Osteoblast (primary cell): ENCODE data around the gene SLC44A5. TPM values are rescaled to one million over a fixed set of nuclear protein-coding genes. Genes with fewer than 3 reads are reported as not detected.

Experiments
- DNase-seq: peaks from one replicate; pipeline ENCODE4 v3.0.0; 2011; ENCODE audit warnings: low spot score, mixed read lengths; ENCODE audit not compliant: insufficient read length; ENCODE audit errors: missing footprints
- H2AFZ ChIP-seq: 2 replicates; pipeline ENCODE4 v1.6.0; 2011; ENCODE audit warnings: mild to moderate bottlenecking, low read length
- H3K27ac ChIP-seq: 2 replicates; pipeline ENCODE4 v1.5.1; 2011; ENCODE audit warnings: mild to moderate bottlenecking, low read depth, low read length, moderate library complexity
- H3K27me3 ChIP-seq: 2 replicates; pipeline ENCODE4 v1.6.0; 2012; ENCODE audit warnings: mild to moderate bottlenecking, control low read depth, inconsistent platforms, low read length, moderate library complexity; ENCODE audit not compliant: insufficient read depth
- H3K36me3 ChIP-seq: 2 replicates; pipeline ENCODE4 v1.5.1; 2011; ENCODE audit warnings: mild to moderate bottlenecking, low read length, control low read depth, moderate library complexity; ENCODE audit not compliant: insufficient read depth
- H3K4me1 ChIP-seq: 2 replicates; pipeline ENCODE4 v1.5.1; 2011; ENCODE audit warnings: mild to moderate bottlenecking, low read length, control low read depth, moderate library complexity; ENCODE audit not compliant: insufficient read depth
- H3K4me2 ChIP-seq: 2 replicates; pipeline ENCODE4 v1.6.0; 2011; ENCODE audit warnings: mild to moderate bottlenecking, low read length; ENCODE audit not compliant: insufficient read depth
- H3K4me3 ChIP-seq: fragments of 200-600 bp; sonication (generic); 3 replicates; pipeline ENCODE4 v1.5.1; 2012; ENCODE audit warnings: mild to moderate bottlenecking, low read length, inconsistent platforms; ENCODE audit not compliant: insufficient read depth
- H3K79me2 ChIP-seq: 2 replicates; pipeline ENCODE4 v1.6.0; 2012; ENCODE audit warnings: mild to moderate bottlenecking, low read length, control low read depth, inconsistent platforms; ENCODE audit not compliant: insufficient read depth
- H3K9me3 ChIP-seq: 2 replicates; pipeline ENCODE4 v1.5.1; 2011; ENCODE audit warnings: low read depth, low read length, control low read depth
- H4K20me1 ChIP-seq: 2 replicates; pipeline ENCODE4 v1.6.0; 2012; ENCODE audit warnings: mild to moderate bottlenecking, low read length, control low read depth; ENCODE audit not compliant: insufficient read depth
- total RNA-seq: library from RNA; depleted of rRNA; stranded (reverse); fragments of >200 nt; gene quantifications from 2 replicates; pipeline ENCODE4 v1.2.3, GENCODE V29; 2012
- TF ChIP-seq, protein P1 (sequence below): IDR thresholded peaks from 2 replicates; pipeline ENCODE4 v1.5.1; 2011; ENCODE audit warnings: mild to moderate bottlenecking, low read depth, low read length, moderate library complexity; ENCODE audit errors: extremely low read depth

Gene SLC44A5
- total RNA-seq, 1 donor = 0.36 TPM

DNA sequence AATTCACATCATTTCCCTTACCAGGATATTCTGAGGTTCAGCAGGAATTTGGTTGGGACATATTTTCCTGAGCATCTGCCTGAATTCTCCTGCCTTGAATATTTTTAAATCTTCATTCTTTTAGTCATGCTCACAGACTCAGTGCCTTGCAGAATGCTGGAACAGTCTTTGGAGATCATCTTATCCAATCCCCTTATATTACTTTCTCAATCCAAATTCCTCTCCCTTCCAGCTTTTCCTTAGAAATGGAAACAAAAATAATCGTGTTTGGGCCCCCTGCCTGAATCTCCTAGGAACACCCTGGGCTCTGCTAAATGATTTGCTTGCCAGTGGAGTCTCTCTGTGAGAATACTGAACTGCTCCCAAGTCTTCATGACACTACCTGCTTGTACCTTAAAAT lies 438.4 kb downstream of the SLC44A5 start:
- Histone ChIP-seq H3K27me3 (no peaks in the 10 kb centered on the region), H3K79me2 (no peaks in the 10 kb centered on the region), H4K20me1 (no peaks in the 10 kb centered on the region), H3K4me1 (no peaks in the 10 kb centered on the region), H3K9me3 (no peaks in the 10 kb centered on the region), H3K4me3 (no peak overlapping the region), H3K36me3 (no peaks in the 10 kb centered on the region), H3K4me2 (no peak overlapping the region), H3K27ac (no peak overlapping the region), H2AFZ (no peak overlapping the region)
- TF ChIP-seq, protein P1, sequence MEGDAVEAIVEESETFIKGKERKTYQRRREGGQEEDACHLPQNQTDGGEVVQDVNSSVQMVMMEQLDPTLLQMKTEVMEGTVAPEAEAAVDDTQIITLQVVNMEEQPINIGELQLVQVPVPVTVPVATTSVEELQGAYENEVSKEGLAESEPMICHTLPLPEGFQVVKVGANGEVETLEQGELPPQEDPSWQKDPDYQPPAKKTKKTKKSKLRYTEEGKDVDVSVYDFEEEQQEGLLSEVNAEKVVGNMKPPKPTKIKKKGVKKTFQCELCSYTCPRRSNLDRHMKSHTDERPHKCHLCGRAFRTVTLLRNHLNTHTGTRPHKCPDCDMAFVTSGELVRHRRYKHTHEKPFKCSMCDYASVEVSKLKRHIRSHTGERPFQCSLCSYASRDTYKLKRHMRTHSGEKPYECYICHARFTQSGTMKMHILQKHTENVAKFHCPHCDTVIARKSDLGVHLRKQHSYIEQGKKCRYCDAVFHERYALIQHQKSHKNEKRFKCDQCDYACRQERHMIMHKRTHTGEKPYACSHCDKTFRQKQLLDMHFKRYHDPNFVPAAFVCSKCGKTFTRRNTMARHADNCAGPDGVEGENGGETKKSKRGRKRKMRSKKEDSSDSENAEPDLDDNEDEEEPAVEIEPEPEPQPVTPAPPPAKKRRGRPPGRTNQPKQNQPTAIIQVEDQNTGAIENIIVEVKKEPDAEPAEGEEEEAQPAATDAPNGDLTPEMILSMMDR = no peak
- no peak for DNase-seq

DNA sequence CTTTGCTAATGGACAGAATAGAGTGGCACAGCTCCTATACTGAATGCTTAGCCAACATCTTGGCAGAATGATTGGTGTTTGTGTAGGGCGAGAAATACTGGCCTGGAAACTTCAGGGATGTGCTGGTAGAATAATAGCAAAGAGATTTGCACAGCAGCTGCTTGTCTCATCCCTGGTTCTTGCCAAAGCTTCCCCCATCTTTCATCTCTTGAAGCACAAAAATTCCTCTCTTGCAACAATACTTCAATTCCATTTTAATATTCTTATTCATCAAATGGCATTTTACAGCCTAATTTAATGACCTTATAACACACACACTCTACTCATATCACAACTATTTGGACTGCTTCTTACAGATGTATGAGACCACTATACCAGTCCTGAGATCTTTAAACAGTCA lies 439.0 kb downstream of the SLC44A5 start:
- no peak overlapping the region for H3K27ac ChIP-seq
- H3K4me1 ChIP-seq = no peaks in the 10 kb centered on the region
- no peaks in the 10 kb centered on the region for H3K27me3 ChIP-seq
- no peaks in the 10 kb centered on the region for H4K20me1 ChIP-seq
- H2AFZ ChIP-seq = no peak overlapping the region
- no peaks in the 10 kb centered on the region for H3K79me2 ChIP-seq
- no peaks in the 10 kb centered on the region for H3K9me3 ChIP-seq
- TF ChIP-seq, protein P1 = no peak
- H3K4me3 ChIP-seq = no peak overlapping the region
- DNase-seq = no peak
- H3K4me2 ChIP-seq = no peak overlapping the region
- no peaks in the 10 kb centered on the region for H3K36me3 ChIP-seq

DNA sequence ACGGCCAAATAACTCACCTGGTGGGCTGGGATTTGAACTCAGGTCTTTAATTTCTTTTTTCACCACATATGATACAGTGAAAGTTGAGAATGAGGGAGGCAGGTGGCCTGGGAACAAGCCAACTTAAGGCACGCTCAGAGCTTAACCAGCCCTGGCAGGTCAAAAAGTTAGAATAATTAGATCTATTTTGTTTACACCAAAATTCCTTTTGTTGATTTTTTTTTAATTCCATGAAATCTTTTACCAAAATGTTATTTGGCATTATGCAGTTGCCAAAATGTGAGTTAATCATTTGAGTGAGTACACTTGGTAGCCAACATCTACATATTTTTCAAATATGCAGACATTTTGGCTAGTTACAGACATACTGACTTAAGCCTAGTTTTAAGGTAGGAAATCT lies 439.9 kb downstream of the SLC44A5 start:
- no peak overlapping the region for H3K4me3 ChIP-seq
- no peak overlapping the region for H3K4me2 ChIP-seq
- TF ChIP-seq, protein P1 = no peak
- no peaks in the 10 kb centered on the region for H3K79me2 ChIP-seq
- H4K20me1 ChIP-seq = no peaks in the 10 kb centered on the region
- H3K4me1 ChIP-seq = no peaks in the 10 kb centered on the region
- H3K36me3 ChIP-seq = no peaks in the 10 kb centered on the region
- H3K9me3 ChIP-seq = no peaks in the 10 kb centered on the region
- no peak overlapping the region for H3K27ac ChIP-seq
- no peak overlapping the region for H2AFZ ChIP-seq
- no peaks in the 10 kb centered on the region for H3K27me3 ChIP-seq
- no peak for DNase-seq

DNA sequence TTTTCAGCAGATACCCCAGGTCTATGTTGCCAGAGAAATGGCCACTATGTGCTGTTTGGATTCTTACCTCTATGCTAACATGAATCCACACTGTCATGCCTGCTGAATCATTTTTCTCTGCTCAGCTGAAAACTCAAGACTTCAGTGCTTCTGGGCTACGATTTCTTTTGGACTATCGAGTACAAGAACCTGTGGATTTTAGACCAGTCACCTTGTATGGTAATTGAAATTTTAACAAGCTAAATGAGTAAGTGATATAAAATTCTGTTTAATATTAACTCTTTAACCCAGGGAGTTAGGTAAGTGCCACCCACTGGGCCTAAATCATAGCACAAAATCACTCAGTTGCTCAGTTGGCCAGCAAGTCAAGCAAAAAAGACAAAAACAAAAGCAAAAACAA lies 440.9 kb downstream of the SLC44A5 start:
- Histone ChIP-seq H2AFZ (no peak overlapping the region), H3K79me2 (no peaks in the 10 kb centered on the region), H3K9me3 (no peaks in the 10 kb centered on the region), H3K27ac (no peak overlapping the region), H3K36me3 (no peaks in the 10 kb centered on the region), H3K27me3 (no peaks in the 10 kb centered on the region), H4K20me1 (no peaks in the 10 kb centered on the region), H3K4me2 (no peak overlapping the region), H3K4me3 (no peak overlapping the region), H3K4me1 (no peaks in the 10 kb centered on the region)
- no peak for DNase-seq
- TF ChIP-seq, protein P1 = no peak
